Measurements from ENCODE around the gene UBA1. TPM values are rescaled to one million over a fixed set of nuclear protein-coding genes. Genes with fewer than 3 reads are reported as not detected.

Gene UBA1
- total and polyA plus RNA-seq, 2 of the 8 experiments (the other 6 are each of a cell fraction or from before 2014, with no cell fraction given) = 313 to 458 TPM

GRCh38 chrX:47144626-47145394, 48.8 kb upstream of the UBA1 start, which contains the start of the genes NDUFB11 and RBM10 (continued):
- no peak for TF ChIP-seq CTBP2 (IDR thresholded peaks at IDR 0.05; ENCODE audit: borderline replicate concordance, insufficient read depth, insufficient read length, low read length)
- peak; percentile 60; the same call in 1 of the 2 replicates for TF ChIP-seq SP4 (IDR thresholded peaks at IDR 0.05; ENCODE audit: low read length)
- TF ChIP-seq SIN3A (conservative IDR thresholded peaks at IDR 0.05 in 1 of 2, IDR thresholded peaks at IDR 0.05 in 1 of 2; ENCODE audit: low read depth in 1 of 2, low read length in 2 of 2) = peak; percentile 13 to 32; a peak in 2 of 4 replicates
- peak; percentile 77 for TF ChIP-seq TAF7 (optimal IDR thresholded peaks at IDR 0.05; ENCODE audit: borderline replicate concordance, low read depth, low read length)
- TF ChIP-seq POLR2A (IDR thresholded peaks at IDR 0.05; ENCODE audit: control extremely low read depth in 1 of 2, low read depth in 2 of 2, low read length in 2 of 2) = peak; percentile 56 to 79
- no peak for TF ChIP-seq CHD7 (IDR thresholded peaks at IDR 0.05; ENCODE audit: insufficient replicate concordance, low read length)
- TF ChIP-seq E2F6 (IDR thresholded peaks at IDR 0.05) = no peak
- TF ChIP-seq FOSL1 (IDR thresholded peaks at IDR 0.05; ENCODE audit: insufficient read depth, low read depth, low read length) = no peak
- peak; percentile 89 for TF ChIP-seq YY1 (IDR thresholded peaks at IDR 0.05; ENCODE audit: low read depth, low read length)

Data from H1 (cell line).